Stomach (tissue), 9 donors: ENCODE measurements around the gene TCF12. TPM values are rescaled to one million over a fixed set of nuclear protein-coding genes. Genes with fewer than 3 reads are reported as not detected.

ENCODE experiments used
- DNase-seq, 2 donors: peaks; one replicate each; pipeline versions ENCODE4 v3.0.0 to v3.0.0-alpha.2; 2013 to 2019
- H3K27ac ChIP-seq, 5 donors: fragments of 200-600 bp in 4 of 5; sonication (generic) in 4 of 5; one replicate each; pipeline ENCODE4 v1.5.1; 2013 to 2019; ENCODE audit warnings: mild to moderate bottlenecking in 1 of 5, moderate library complexity in 1 of 5
- H3K27me3 ChIP-seq, 3 donors: fragments of 200-600 bp; sonication (generic); one replicate each; pipeline ENCODE4 v1.5.1; 2017 to 2019; ENCODE audit warnings: mixed run types in 1 of 3
- H3K36me3 ChIP-seq, 4 donors: fragments of 200-600 bp; sonication (generic); 1 replicate in 3 of 4; 2 replicates in 1 of 4; pipeline ENCODE4 v1.5.1; 2016 to 2019
- H3K4me1 ChIP-seq, 4 donors: fragments of 200-600 bp; sonication (generic); one replicate each; pipeline ENCODE4 v1.5.1; 2016 to 2019
- H3K4me3 ChIP-seq, 4 donors: fragments of 200-600 bp; sonication (generic) in 3 of 4; one replicate each; pipeline ENCODE4 v1.5.1; 2016 to 2019; ENCODE audit warnings: mild to moderate bottlenecking in 1 of 4
- H3K9me3 ChIP-seq, 4 donors: fragments of 200-600 bp; sonication (generic); one replicate each; pipeline ENCODE4 v1.5.1; 2016 to 2019
- CTCF ChIP-seq, 7 experiments: fragments of 450-650 bp in 4 of 7; fragments of 200-600 bp in 3 of 7; sonication (generic) in 3 of 7; IDR thresholded peaks; one replicate each; pipeline ENCODE4 v1.5.1; 2016 to 2019; ENCODE audit warnings: antibody characterized with exemption in 7 of 7, control low read depth in 2 of 7, mild to moderate bottlenecking in 1 of 7
- EP300 ChIP-seq: sonication (generic); formaldehyde crosslinking; IDR thresholded peaks from one replicate; pipeline ENCODE4 v1.6.1; 2017; ENCODE audit warnings: antibody characterized with exemption
- POLR2A ChIP-seq, 4 donors: fragments of 450-650 bp; IDR thresholded peaks; one replicate each; pipeline ENCODE4 v1.6.1; 2016; ENCODE audit warnings: antibody characterized with exemption in 4 of 4, control low read depth in 2 of 4, mild to moderate bottlenecking in 1 of 4, moderate library complexity in 1 of 4
- POLR2AphosphoS5 ChIP-seq, 3 donors: sonication (generic); formaldehyde crosslinking; IDR thresholded peaks; one replicate each; pipeline ENCODE4 v1.6.1; 2016; ENCODE audit warnings: antibody characterized with exemption in 3 of 3
- WGBS, 5 donors: extraction: QIAGEN DNeasy Blood & Tissue Kit in 3 of 5; methylation state at CpG; one replicate each; pipeline versions ENCODE4 v1.1.5 to v1.1.7; 2013 to 2018; 5-methylcytosine and 5-hydroxymethylcytosine counted together
- intact Hi-C: fragments of 100-400 bp; cut with DNase I; formaldehyde crosslinking; loops from one replicate; pipeline ENCODE4 v1.15.1; 2023; ENCODE audit warnings: low total_unique reads
- polyA plus RNA-seq, 3 donors: library from polyadenylated mRNA; stranded (reverse); fragments of 200-250 nt; gene quantifications; one replicate each; pipeline ENCODE4 v1.2.3, GENCODE V29; 2013
- total RNA-seq, 5 donors: library from RNA; depleted of rRNA; stranded (reverse); fragments of >200 nt; gene quantifications; one replicate each; pipeline versions ENCODE4 v1.1.0 to v1.2.3, GENCODE V29; 2014 to 2016
- donor health status: healthy with polysubstance abuse.
- donor health status: Bipolar disorder and iron deficiency.
- donor health status: healthy.

TCF12 gene
- total and polyA plus RNA-seq, 8 donors, result 11.2 to 462 (median 130) TPM

DNA sequence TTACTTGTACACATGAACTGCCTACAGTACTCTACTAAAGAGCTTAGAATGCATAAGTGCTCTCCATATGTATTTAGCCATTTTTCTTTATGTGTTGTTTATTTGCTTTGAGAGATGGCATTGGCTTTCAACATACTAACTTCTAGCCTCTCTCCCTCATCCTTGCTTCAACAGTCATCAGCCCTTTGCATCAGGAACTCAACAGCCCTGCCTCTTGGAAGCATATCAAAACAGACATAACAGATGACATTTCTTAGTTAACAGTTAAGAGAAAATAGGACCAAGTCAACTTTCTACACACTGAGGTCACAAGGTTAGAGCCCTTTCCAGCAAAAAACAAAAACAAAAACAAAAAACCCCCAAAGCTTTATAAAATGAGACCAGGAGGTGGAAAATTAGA lies 145.6 kb downstream of the TCF12 start:
- DNase-seq, result no peak
- TF ChIP-seq POLR2A (IDR thresholded peaks at IDR 0.05), result no peak
- no peak for TF ChIP-seq POLR2AphosphoS5 (IDR thresholded peaks at IDR 0.05)
- TF ChIP-seq CTCF (IDR thresholded peaks at IDR 0.05), result no peak
- Histone ChIP-seq H3K27me3 (no peaks in the 10 kb centered on the region), H3K4me1 (peaks cover 0 to 8% (median 6%) of the 10 kb centered on the region in 4 donors), H3K9me3 (no peaks in the 10 kb centered on the region), H3K36me3 (no peaks in the 10 kb centered on the region), H3K4me3 (no peak overlapping the region), H3K27ac (no peak overlapping the region)
- intact Hi-C loops, result no loop called here

- Histone ChIP-seq H3K4me1 (peaks cover 0 to 38% (median 11%) of the 10 kb centered on the region in 4 donors), H3K4me3 (no peak overlapping the region), H3K27ac (no peak overlapping the region), H3K27me3 (no peaks in the 10 kb centered on the region), H3K9me3 (no peaks in the 10 kb centered on the region), H3K36me3 (no peaks in the 10 kb centered on the region)
- DNase-seq, result no peak
- TF ChIP-seq POLR2AphosphoS5 (IDR thresholded peaks at IDR 0.05) (no peak), POLR2A (IDR thresholded peaks at IDR 0.05) (no peak), EP300 (no peak), CTCF (IDR thresholded peaks at IDR 0.05) (no peak)
- intact Hi-C loops, result no loop called here
- WGBS, 5 donors, result 61 to 71% (median 68%) methylated on average over 2 of the region's 2 CpGs
Observed at GRCh38 chr15:57069423-57069822, 151.0 kb downstream of the TCF12 start.

DNA sequence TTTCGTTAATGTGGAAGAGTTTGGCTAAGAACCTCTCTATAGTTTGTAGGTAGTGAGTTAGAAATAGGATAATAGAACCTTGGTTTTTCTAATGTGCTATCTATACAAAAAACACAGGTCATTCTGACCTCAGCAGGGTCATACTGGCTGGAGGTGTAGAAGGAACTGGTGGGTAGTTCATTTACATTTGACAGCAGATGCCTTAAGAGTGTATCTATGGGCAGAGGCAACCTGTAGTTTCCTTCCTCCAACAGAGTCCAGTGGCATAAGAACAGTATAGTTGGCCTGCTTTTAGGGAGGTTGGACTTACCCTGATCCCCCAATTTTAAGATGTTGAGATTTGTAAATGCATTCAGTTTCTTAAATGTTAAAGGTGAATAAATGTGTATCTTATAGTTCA lies 152.2 kb downstream of the TCF12 start:
- TF ChIP-seq CTCF (IDR thresholded peaks at IDR 0.05), result no peak
- no peak for TF ChIP-seq EP300
- no peak for TF ChIP-seq POLR2A (IDR thresholded peaks at IDR 0.05)
- no peak for TF ChIP-seq POLR2AphosphoS5 (IDR thresholded peaks at IDR 0.05)
- Histone ChIP-seq H3K36me3 (no peaks in the 10 kb centered on the region), H3K4me1 (peaks cover 0 to 38% (median 11%) of the 10 kb centered on the region in 4 donors), H3K27ac (no peak overlapping the region), H3K4me3 (no peak overlapping the region), H3K9me3 (no peaks in the 10 kb centered on the region), H3K27me3 (no peaks in the 10 kb centered on the region)
- no peak for DNase-seq
- intact Hi-C loops, result no loop called here
- WGBS, 5 donors, result 57 to 75% (median 63%) methylated on average over 1 of the region's 1 CpG

DNA sequence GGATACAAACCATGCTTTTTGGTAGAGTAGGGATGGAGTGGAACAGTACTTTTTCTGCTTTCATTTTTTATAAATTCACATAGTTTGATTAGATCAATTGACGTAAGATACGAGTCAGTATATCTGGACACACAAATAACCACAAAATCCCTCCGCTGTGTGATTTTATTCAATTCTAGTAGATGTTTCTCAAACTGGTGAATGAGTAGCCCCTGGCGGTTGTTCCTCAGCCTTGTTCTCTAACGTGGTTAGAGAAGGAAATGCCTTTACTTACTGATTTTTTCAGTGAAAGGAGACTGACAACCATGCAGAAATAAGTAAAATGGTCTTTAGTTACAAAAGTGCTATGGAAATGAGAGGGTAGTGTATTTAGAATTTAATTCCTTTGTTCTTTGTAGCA lies 161.0 kb downstream of the TCF12 start:
- intact Hi-C loops, result no loop called here
- peak in 1 of 2 donors; percentile 13 for DNase-seq
- no peak overlapping the region for H3K27ac ChIP-seq
- H3K4me3 ChIP-seq, result no peak overlapping the region
- no peaks in the 10 kb centered on the region for H3K9me3 ChIP-seq
- H3K4me1 ChIP-seq, result peaks cover 4 to 51% (median 32%) of the 10 kb centered on the region in 4 donors
- no peaks in the 10 kb centered on the region for H3K27me3 ChIP-seq
- TF ChIP-seq POLR2A (IDR thresholded peaks at IDR 0.05) (no peak), CTCF (IDR thresholded peaks at IDR 0.05) (no peak), POLR2AphosphoS5 (IDR thresholded peaks at IDR 0.05) (no peak), EP300 (no peak)
- WGBS, 5 donors, result 70 to 85% (median 73%) methylated on average over 5 of the region's 5 CpGs
- H3K36me3 ChIP-seq, result no peaks in the 10 kb centered on the region
